GM21576 (cell line): ENCODE results near the gene ALX4.
A peak's percentile ranks its signal among the peaks of the same experiment; 100 is the strongest.

Experiments used
- ATAC-seq: cut with Tn5 transposase; IDR thresholded peaks from one replicate; pipeline ENCODE4 v1.9.1; 2021; ENCODE audit warnings: mild to moderate bottlenecking, moderate library complexity; ENCODE audit not compliant: unreplicated experiment

Gene ALX4

DNA sequence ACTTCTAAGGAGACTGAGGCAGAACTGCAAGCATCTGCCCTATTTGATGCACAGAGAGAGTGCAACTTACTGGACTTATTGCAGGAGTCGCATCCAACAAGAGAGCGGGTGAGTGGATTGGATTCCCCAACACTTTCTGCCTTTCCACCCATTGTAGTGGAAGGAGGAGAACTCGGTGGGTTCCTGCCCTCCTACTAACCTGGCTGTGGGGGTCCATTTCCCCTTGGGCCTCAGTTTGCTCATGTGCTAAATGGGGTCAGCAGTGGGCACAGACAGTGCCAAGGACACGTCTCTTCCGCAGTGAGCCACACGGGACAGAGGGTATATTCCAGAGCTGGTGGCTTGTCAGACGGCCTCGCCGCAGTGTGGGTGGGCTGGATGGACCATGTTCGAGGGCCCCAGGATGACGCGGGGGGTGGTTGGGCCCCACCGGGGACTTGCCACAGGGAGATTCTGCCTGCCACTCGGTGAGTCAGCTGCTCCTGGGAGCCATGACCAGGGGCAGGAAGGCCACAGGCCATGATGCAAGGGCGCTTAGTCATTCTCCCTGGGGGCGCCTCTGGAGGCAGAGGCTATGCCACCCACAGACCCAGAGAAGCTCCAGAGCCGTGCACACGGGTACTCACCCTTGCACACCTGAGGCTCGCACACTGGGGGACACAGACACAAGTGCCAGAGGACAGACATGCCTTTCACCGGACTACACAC lies 8.2 kb downstream of the ALX4 start:
- ATAC-seq = no peak

DNA sequence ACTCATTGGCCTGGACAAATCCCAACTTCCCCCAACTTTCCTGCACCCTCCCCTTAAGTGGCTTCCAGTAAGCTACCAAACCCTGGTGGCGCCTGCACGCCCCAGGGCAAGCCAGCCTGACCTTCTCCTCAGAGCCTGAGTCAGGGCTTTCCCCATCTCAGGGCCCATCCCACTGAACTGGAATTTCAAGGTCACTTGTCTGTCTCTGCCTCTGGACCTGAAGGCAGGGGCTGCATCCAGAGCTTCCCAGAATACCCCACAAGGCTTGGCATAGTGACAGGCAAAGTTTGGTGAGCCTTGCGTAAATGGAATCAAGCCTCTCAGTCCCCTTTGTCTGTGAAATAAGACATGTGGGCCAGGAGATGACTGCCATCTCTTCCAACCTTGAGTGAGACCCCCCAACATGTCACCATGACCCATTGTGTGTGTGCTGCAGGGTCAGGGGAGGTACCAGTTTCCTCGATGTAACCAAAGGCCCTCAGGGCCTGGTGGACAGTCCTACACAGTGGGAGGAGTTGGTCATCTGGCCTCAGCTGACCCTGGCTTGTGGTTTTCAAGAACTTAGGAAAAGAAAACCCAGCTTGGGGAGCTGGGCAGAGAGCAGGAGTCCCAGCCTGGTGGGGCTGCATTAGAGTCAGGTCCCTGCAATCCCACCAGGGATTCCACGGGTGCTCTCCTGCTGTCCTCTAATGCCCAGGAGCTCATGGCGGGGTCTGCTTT lies 8.9 kb downstream of the ALX4 start:
- no peak for ATAC-seq

DNA sequence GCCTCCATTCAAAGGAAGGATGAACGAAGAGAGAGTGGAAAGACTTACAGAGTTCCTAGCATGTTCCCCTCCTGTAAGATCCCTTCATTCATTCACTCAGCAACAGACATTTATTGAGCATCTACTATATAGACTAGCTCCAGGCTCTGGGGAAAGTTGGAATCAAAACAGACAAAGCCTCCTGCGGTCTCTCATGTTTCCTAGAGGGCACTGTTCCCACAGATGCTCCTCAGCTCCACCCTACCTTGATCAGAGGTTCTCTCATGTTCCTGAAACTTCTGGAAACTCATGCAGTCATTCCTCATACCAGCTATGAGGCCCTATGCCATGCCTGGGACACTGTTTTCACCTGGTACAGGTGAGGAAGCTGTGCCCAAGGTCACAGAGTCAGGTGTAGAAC lies 11.1 kb downstream of the ALX4 start:
- ATAC-seq = no peak

DNA sequence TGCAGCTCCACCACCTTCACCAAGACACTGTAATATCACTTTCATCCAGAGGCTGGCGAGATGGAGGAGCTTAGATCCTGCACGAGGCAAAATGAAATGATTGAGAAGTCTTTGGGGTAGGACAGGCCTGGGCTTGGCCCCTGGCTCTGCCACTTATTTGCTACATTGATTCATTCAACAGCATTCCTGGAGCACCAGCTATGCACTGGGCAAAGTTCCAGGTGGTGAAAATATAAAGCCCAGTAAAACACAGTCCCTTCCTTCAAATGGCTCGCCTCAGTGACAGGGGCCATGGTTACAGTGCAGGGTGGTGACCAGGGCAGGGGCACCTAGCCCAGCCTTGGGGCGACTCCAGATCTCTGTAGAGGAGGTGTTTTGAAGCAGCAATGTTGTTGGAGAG lies 19.7 kb downstream of the ALX4 start:
- no peak for ATAC-seq

- no peak for ATAC-seq
Observed at GRCh38 chr11:44288133-44288526, 21.8 kb downstream of the ALX4 start.

GRCh38 chr11:44286911-44287310 lies 23.0 kb downstream of the ALX4 start:
- no peak for ATAC-seq

GRCh38 chr11:44286268-44286880 lies 23.6 kb downstream of the ALX4 start:
- peak; percentile 60 for ATAC-seq

DNA sequence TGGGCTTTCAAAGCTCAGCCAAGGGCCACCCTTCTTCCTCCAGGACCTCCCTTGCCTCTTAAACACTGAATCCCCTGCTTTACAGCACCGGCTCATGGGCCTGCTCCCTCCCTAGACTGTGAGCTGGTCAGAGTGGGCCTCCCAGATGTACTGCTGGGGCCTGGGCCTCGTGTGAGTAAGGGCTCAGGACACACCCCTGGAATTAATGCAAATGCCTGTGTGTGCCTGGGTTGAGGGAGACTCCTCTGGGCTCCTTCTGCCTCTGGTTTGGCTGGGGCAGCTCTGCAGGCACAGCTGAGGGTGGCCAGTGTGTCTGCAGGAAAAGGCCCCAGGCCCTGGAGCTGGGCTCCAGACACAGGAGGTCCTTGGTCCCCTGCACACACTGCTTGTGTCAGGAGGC lies 24.2 kb downstream of the ALX4 start:
- no peak for ATAC-seq

DNA sequence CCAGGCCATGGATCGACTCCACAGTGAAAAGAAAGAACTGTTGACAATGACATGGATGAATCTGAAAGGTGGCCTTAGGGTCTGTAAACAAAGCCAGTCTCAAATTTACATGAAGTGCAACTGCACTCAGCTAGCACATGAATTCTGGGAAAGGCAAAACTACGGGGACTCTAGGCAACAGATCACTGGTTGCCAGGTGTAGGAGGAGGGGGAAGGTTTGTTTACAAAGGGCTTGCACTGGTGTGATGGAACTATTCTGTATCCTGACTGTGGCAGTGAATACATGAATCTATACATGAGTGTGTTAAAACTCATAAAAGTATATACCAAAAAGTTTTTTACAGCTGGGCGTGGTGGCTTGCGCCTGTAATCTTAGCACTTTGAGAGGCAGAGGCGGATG lies 27.3 kb downstream of the ALX4 start:
- no peak for ATAC-seq

- ATAC-seq = no peak
Observed at GRCh38 chr11:44281151-44281550, 28.8 kb downstream of the ALX4 start.

DNA sequence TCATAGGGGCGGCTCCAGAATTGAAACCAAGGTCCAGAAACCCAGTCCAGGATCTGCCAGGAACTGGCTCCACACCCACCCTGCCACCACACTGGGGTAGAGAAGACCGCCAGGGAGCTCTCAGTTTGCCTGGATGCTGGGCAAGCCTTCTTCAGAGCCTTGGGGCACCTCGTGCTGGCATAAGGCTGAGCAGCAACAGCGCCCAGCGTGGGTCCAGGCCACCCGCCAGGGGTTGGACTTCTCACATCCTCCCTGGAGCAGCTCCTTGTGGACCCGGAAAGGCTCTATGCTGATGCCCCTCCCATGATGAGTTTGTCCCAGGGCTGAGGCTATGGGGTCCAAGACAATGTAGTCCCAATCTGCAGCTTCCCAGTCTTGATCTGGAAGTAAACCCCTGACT lies 29.7 kb downstream of the ALX4 start:
- ATAC-seq = no peak

DNA sequence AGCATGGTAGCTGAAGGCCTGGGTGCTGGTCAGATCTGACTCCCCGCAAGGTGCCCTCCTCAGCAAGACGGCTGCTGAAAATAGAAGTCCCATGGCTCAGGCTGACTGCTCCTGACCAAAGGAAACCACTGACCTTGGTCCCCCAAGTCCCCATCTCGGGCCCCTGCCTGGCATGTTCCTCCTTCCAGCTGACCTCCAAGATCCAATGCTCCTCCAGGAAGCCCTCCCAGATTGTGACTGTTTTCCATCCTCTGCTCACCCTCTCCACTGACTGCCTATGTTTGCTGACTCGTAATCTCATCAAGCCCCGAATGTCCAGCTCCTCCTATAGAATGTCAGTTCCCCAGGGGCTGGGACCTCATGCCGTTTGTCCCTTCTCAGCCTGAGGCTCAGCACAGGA lies 30.5 kb downstream of the ALX4 start:
- ATAC-seq = no peak

- ATAC-seq = no peak
Observed at GRCh38 chr11:44277196-44278090, 32.5 kb downstream of the ALX4 start.

DNA sequence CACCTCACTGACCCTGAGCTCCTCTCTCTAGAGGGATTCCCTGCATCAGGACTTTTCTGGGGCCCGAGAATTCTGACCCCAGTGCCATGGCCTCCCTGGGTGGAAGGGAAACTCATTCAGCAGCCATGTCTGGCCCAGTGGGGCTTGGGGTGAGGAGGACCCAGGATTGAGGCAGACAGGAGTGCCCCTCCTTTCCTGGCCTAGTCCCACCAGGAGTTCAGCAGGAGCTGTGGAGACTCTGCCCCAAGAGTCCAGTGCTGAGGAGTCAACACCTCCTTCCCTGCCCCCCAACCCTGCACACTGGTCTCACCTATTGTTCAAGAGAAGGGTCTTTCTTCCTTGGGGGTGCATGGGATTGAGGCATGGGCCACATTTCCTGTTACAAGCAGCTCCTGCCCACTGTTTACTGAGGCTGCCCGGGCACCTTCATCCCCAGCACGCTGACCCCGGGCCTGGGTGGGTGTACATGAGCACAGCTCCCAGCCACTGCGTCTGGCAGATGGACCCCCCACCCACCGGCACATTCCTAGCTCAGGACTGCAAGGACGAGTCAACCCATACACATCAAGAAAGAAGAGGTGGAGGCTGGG lies 33.9 kb downstream of the ALX4 start:
- ATAC-seq = no peak

GRCh38 chr11:44275241-44275640 lies 34.7 kb downstream of the ALX4 start:
- no peak for ATAC-seq

DNA sequence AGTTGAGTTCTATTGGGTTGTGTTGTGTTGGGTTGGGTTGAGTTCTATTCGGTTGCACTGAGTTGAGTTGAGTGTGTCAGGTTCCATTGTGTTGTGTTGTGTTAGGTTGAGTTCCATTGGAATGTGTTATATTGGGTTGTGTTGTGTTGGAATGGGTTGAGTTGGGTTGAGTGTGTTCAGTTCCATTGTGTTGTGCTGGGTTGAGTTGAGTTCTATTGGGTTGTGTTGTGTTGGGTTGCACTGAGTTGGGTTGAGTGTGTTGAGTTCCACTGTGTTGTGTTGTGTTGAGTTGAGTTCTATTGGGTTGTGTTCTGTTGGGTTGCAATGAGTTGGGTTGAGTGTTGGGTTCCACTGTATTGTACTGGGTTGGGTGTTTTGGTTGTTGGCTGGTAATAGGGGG lies 35.5 kb downstream of the ALX4 start:
- ATAC-seq = no peak

GRCh38 chr11:44271286-44271685 lies 38.7 kb downstream of the ALX4 start:
- ATAC-seq = no peak

- ATAC-seq = no peak
Observed at GRCh38 chr11:44270403-44271273, 39.3 kb downstream of the ALX4 start.

- no peak for ATAC-seq
Observed at GRCh38 chr11:44269369-44270351, 40.3 kb downstream of the ALX4 start.
